PC-9 (cell line): ENCODE results near the gene LIN7B.

Source experiments
- CTCF ChIP-seq: fragments of 200-600 bp; sonication (generic); conservative IDR thresholded peaks from 2 replicates; pipeline ENCODE4 v1.6.1; 2017; ENCODE audit warnings: mixed run types, antibody characterized with exemption, mild to moderate bottlenecking, moderate library complexity
- EZH2 ChIP-seq: fragments of 200-600 bp; sonication (generic); IDR thresholded peaks from 2 replicates; pipeline ENCODE4 v1.8.0; 2017; ENCODE audit warnings: antibody characterized with exemption, low read depth

GRCh38 chr19:49120868-49121267 is 6.7 kb downstream of the LIN7B start:
- TF ChIP-seq CTCF (no peak), EZH2 (no peak)
